ENCODE results near the gene RPS16.

DNA sequence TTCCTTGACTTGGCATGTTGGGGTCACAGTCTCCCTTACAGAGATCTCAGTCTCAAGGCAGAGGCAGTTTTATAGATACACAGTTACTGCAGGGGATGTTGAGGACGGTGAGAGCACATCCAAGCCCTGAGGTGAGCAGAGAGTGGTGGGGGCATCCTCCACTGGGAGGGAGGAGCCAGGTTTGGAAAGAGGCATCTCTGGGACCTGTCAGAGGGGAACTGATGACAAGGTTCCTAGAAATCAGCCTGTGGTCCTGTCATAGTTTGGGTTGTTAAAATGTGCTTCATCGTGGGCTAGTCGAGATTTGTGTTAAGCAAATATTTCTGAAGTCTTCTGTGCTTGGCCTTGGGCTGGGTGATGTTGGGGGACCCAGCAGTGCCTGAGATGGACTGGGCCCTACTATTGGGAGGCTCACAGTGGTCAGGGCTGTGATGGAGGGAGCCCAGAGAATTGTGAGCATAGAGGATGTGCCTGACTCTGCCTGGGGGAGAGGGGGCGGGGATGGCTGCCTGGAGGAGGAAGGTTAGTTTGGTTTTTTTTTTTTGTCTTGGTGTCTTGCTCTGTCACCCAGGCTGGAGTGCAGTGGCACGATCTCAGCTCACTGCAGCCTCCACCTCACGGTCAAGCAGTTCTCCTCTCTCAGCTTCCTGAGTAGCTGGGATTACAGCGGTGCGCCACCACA is 13.5 kb upstream of the RPS16 start:
- TF ChIP-seq, protein P1, sequence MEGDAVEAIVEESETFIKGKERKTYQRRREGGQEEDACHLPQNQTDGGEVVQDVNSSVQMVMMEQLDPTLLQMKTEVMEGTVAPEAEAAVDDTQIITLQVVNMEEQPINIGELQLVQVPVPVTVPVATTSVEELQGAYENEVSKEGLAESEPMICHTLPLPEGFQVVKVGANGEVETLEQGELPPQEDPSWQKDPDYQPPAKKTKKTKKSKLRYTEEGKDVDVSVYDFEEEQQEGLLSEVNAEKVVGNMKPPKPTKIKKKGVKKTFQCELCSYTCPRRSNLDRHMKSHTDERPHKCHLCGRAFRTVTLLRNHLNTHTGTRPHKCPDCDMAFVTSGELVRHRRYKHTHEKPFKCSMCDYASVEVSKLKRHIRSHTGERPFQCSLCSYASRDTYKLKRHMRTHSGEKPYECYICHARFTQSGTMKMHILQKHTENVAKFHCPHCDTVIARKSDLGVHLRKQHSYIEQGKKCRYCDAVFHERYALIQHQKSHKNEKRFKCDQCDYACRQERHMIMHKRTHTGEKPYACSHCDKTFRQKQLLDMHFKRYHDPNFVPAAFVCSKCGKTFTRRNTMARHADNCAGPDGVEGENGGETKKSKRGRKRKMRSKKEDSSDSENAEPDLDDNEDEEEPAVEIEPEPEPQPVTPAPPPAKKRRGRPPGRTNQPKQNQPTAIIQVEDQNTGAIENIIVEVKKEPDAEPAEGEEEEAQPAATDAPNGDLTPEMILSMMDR (conservative IDR thresholded peaks at IDR 0.05 in 1 of 2, IDR thresholded peaks at IDR 0.05 in 1 of 2; ENCODE audit: extremely low read depth in 1 of 2, insufficient read depth in 1 of 2, low read depth in 1 of 2, low read length in 2 of 2) = no peak
- no peak for TF ChIP-seq EZH2 (IDR thresholded peaks at IDR 0.05; ENCODE audit: borderline replicate concordance, low read length)

Measured in mammary epithelial cell (primary cell).